ENCODE data around the gene BTRC.

The BTRC gene

GRCh38 chr10:101484175-101484745 lies 130.3 kb downstream of the BTRC start:
- no peak for DNase-seq (ENCODE audit: low read depth, low spot score)

- no peak for DNase-seq (ENCODE audit: low read depth, low spot score)
Observed at GRCh38 chr10:101485207-101485606, 131.2 kb downstream of the BTRC start.

- DNase-seq (ENCODE audit: low read depth, low spot score) = no peak
Observed at GRCh38 chr10:101485681-101486554, 132.0 kb downstream of the BTRC start.

- DNase-seq (ENCODE audit: low read depth, low spot score) = no peak
Observed at GRCh38 chr10:101487399-101487798, 133.4 kb downstream of the BTRC start.

GRCh38 chr10:101489355-101489754 lies 135.4 kb downstream of the BTRC start:
- DNase-seq (ENCODE audit: low read depth, low spot score) = no peak

GRCh38 chr10:101490026-101490425 lies 136.1 kb downstream of the BTRC start:
- no peak for DNase-seq (ENCODE audit: low read depth, low spot score)

GRCh38 chr10:101492205-101492604 lies 138.2 kb downstream of the BTRC start:
- DNase-seq (ENCODE audit: low read depth, low spot score) = no peak

- DNase-seq (ENCODE audit: low read depth, low spot score) = no peak
Observed at GRCh38 chr10:101492814-101493213, 138.8 kb downstream of the BTRC start.

GRCh38 chr10:101493249-101493648 lies 139.3 kb downstream of the BTRC start:
- no peak for DNase-seq (ENCODE audit: low read depth, low spot score)

GRCh38 chr10:101493782-101494281 lies 139.9 kb downstream of the BTRC start:
- DNase-seq (ENCODE audit: low read depth, low spot score) = no peak

GRCh38 chr10:101494650-101495049 lies 140.7 kb downstream of the BTRC start:
- DNase-seq (ENCODE audit: low read depth, low spot score) = no peak

GRCh38 chr10:101495324-101495925 lies 141.5 kb downstream of the BTRC start:
- DNase-seq (ENCODE audit: low read depth, low spot score) = no peak

- DNase-seq (ENCODE audit: low read depth, low spot score) = no peak
Observed at GRCh38 chr10:101504438-101504837, 150.5 kb downstream of the BTRC start.

- no peak for DNase-seq (ENCODE audit: low read depth, low spot score)
Observed at GRCh38 chr10:101506829-101507661, 153.1 kb downstream of the BTRC start.

GRCh38 chr10:101507828-101508227 lies 153.9 kb downstream of the BTRC start:
- no peak for DNase-seq (ENCODE audit: low read depth, low spot score)

- DNase-seq (ENCODE audit: low read depth, low spot score) = no peak
Observed at GRCh38 chr10:101511938-101512337, 158.0 kb downstream of the BTRC start.

GRCh38 chr10:101512738-101513137 lies 158.8 kb downstream of the BTRC start:
- DNase-seq (ENCODE audit: low read depth, low spot score) = no peak

- DNase-seq (ENCODE audit: low read depth, low spot score) = no peak
Observed at GRCh38 chr10:101513733-101514132, 159.8 kb downstream of the BTRC start.

- DNase-seq (ENCODE audit: low read depth, low spot score) = no peak
Observed at GRCh38 chr10:101525848-101526247, 171.9 kb downstream of the BTRC start.

- no peak for DNase-seq (ENCODE audit: low read depth, low spot score)
Observed at GRCh38 chr10:101529207-101529606, 175.2 kb downstream of the BTRC start.

- DNase-seq (ENCODE audit: low read depth, low spot score) = no peak
Observed at GRCh38 chr10:101529725-101530553, 176.0 kb downstream of the BTRC start.

Data from brain pericyte (primary cell).